NCI-H1092 (cell line): ENCODE results near the gene GNAI3.
"Not testable (repeated sequence)": the region's sequence is repeated elsewhere in the genome, so short reads cannot be mapped to it uniquely, and the experiment has no call there.

Source experiments
- DNase-seq: peaks from one replicate; lab custom pipeline; 2025; lab: John Stamatoyannopoulos, UW

Gene GNAI3

GRCh38 chr1:109637446-109637845, 89.0 kb downstream of the GNAI3 start:
- no peak for DNase-seq

GRCh38 chr1:109639063-109639840, 90.8 kb downstream of the GNAI3 start:
- DNase-seq = no peak

DNA sequence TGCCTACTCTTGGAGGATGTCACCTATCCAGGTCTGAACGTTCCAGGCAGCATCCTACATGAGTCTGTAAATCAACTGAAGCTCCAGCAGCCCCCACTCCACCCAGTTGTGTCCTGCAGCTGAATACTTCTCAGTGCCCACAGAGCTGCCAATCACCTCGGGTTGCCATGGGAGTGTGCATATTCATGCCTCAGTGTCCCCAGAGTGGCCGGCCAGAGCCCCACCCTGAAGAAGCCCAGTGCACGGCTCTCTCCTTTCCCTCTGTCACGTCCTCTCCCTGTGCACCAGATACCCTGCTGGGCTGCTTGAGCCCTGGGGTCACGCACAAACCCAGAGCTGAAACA, 91.4 kb downstream of the GNAI3 start:
- DNase-seq = no peak

DNA sequence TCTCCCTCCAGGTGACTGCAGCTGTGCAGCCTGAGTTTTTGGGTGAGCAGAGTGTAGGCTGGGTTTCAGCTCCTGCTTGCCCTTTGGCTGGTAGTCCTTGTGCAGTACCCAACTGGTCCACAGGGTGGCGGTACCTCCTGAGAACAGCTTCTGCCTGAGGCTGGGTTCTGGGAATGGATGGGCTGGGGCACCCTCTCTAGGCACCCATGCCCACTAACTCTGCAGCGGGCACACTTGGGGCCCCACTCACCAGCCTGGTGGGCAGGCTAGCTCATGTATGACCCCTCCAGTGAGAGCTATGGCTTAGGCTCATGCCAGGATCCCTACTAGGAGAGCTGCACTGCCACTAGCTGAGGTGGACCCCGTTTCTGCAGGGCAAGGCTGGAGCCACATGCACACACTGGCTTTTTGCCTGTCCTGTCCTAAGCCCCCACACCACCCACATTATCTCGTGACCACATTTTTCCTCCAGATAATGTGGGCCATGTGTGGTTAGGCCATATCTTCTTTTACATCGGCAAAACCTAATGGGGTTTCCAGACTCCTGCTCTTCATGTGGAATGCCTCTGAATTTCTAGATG, 92.0 kb downstream of the GNAI3 start:
- peak; percentile 50 for DNase-seq

- DNase-seq = no peak
These were observed 92.8 kb downstream of the GNAI3 start for GRCh38 chr1:109641078-109641740.

DNA sequence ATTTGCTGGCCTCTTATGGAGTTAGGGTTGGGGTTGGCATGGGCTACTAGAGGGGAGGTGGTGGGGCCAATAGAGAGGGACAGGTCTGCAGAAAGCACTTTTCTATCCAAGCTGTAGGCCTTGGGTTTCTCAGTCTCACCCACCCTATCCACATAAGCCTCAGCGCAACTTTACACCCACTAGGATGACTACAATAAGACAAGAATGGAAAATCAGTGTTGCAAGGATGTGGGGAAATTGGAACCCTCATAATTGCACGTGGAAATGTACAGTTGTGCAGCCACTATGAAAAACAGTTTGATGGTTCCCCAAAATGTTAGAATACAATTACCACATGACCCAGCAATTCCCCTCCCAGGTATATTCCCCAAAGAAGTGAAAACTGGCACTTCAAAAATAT, 93.4 kb downstream of the GNAI3 start:
- DNase-seq = no peak

DNA sequence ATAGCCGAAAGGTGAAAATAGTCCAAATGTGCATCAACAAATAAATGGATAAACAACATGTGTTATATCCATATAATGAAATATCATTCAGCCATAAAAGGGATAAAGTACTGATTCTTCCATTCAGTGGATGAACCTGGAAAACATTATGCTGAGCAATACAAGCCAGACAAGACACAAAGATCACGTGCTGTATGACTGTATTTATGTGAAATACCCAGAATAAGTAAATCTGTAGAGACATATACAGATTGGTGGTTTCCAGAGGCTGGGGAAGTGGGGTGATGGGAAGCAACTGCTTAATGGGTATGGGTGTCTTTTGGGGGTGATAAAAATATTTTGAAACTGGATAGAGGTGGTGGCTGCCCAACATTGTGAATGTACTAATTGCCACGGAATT, 94.2 kb downstream of the GNAI3 start:
- DNase-seq = no peak

- DNase-seq = peak; percentile 68
These were observed 95.2 kb downstream of the GNAI3 start for GRCh38 chr1:109643385-109644230.

GRCh38 chr1:109644670-109645069, 96.3 kb downstream of the GNAI3 start:
- no peak for DNase-seq

DNA sequence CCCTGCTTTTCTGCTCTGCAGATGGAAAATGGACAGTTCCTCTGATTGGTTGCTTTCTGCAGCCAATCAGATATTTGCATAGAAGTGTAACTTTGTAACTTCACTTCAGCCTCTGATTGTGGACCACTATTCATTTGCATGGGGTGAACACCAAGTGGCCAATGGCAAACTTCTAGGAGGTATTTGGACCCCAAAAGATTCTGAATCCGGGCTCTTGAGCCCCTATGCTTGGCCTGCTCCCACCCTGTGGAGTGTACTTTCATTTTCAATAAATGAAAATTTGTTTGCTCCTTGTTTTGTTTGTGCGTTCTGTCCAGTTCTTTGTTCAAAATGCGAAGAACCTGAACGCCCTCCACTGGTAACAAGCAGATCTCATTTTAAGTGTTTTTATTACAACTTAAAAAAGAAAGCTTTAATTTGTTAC, 101.1 kb downstream of the GNAI3 start:
- no peak for DNase-seq

- DNase-seq = no peak
These were observed 102.2 kb downstream of the GNAI3 start for GRCh38 chr1:109650609-109651008.

DNA sequence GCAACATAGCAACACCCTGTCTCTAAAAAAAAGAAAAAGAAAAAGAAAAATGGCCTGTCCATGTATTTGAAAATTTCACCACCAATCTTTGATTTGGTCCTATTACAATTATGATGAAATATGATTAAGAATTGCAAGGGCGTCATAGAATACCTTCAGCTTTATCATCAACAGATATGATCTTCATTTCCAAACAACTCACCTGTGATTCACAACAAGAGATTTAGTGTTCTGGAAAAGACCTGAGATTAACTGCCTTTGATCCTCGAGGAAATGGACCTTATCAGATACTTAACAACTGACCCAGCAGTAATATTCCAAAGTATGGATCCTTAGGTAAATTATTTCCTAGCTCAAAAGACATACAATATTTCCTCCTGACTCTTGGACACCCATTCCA, 104.0 kb downstream of the GNAI3 start:
- no peak for DNase-seq

- DNase-seq = no peak
These were observed 104.9 kb downstream of the GNAI3 start for GRCh38 chr1:109653306-109653705.

GRCh38 chr1:109654519-109654918, 106.1 kb downstream of the GNAI3 start:
- DNase-seq = no peak

DNA sequence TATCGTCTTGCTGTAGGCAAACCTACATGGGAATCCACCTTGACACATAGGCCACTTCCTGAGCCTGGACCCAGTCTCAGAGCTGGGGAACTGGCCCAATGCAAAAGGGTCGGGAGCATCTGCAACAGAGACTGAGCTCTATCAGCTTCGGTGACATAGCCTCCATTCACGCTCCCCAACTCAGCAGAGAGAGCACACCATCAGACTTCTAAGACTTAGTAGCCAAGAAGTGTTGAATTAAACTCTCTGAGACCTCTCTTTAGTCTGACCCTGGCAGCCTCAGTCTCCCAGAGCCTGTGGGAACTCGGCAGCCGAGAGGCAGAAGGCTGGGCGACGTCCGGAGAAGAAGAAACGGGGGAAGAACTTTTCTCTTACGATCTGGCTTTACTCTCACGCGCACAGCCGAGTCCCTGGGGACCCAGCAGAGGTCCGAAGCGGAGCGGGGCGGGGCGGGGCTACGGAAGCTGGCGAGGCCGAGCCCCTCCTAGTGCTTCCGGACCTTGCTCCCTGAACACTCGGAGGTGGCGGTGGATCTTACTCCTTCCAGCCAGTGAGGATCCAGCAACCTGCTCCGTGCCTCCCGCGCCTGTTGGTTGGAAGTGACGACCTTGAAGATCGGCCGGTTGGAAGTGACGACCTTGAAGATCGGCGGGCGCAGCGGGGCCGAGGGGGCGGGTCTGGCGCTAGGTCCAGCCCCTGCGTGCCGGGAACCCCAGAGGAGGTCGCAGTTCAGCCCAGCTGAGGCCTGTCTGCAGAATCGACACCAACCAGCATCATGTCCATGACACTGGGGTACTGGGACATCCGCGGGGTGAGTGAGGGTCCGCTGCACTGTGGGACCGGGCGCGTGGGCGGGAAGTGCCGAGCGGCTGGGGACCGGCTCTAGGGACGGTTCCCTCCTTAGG, 107.5 kb downstream of the GNAI3 start, which contains the start of gene GSTM4:
GSTM4 (plus strand) TSS at position 485 of the 905 bp plus-strand sequence; CDS start at position 776, 291 bp downstream.
- peak; percentile 17 for DNase-seq

- DNase-seq = no peak
These were observed 109.0 kb downstream of the GNAI3 start for GRCh38 chr1:109657395-109657794.

DNA sequence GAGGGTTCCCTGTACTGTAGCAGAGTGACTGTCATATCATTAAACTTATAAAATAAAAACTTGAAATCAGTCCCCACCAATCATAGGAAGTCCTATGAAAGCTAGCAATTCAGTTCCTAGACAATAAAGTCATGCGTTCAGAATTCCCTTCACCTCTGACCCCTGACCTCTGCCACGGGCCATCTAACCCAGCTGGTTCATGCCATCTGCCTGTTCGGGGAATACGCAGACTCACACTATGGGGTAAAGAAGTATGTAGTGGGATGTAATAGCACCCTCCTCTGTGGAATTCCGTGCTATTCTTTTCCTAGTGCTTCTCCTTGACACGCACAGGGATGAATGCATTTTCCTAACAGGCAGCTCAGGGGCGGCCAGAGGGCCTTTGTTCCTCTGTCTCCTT, 109.6 kb downstream of the GNAI3 start:
- no peak for DNase-seq

GRCh38 chr1:109658533-109659042, 110.2 kb downstream of the GNAI3 start:
- DNase-seq = no peak

DNA sequence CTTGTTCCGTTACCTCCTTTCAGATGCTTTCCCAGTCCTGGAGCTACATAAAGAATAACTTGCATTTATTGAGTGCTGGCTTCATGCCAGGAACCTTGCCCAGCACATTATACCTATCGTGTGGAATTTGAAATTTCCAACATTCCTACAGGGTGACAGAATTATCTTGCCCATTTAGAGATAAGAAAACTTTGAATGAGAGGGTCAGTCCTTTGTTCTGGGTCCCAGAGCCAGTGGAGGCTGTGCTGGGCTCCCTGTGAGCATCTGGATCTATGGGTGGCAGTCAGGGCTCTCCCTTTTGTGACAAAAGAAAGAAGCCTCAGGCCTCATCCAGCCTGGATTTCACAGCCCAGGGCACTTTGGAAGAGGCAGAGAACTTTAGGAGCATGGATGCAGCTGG, 110.7 kb downstream of the GNAI3 start:
- no peak for DNase-seq

DNA sequence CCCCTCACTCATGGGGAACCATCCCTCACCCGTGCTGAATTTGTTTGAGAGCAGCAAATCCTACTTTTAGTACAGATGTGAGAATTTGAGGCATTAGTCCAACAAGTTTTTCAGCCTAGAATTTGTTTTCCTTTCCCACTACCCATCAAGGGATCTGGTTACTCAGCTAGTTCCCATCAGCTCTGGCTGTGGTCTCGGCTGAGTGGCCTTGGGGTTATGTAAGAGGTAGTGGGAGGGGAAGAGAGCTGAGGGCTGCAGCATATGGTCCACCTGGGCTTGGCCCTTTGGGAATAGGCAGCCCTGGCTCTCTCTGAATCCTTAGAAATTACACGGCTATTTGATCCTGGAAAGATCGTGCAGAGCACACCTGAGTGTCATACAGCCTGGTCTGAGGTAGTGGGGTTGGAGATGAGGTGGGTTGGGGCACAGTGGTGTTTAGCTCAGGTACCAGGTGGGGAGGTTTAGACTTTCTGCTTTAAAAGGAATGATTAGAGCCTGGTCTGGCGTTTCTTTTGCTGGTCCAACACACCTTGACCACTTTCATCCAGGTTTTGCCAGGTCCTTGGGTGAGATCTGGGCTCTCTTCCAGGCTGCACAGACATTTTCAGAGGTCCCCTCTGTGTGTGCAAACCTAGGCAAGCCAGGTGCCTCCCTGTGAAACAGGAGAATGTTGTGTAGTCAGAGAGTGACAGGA, 111.7 kb downstream of the GNAI3 start:
- DNase-seq = peak; percentile 26

GRCh38 chr1:109660691-109661026, 112.2 kb downstream of the GNAI3 start:
- not testable (repeated sequence) for DNase-seq
